HEK293 (cell line): ENCODE measurements around the gene PI16.
A peak's percentile ranks its signal among the peaks of the same experiment; 100 is the strongest.

Source experiments
- CTCF ChIA-PET: fragments of 350-600 bp; formaldehyde crosslinking; extraction: SDS; loops from one replicate; lab custom pipeline; 2021; ENCODE audit warnings: antibody characterized with exemption; lab: Yijun Ruan, JAX
- POLR2A ChIA-PET: fragments of 300-600 bp; formaldehyde crosslinking; extraction: SDS; loops from one replicate; lab custom pipeline; 2020; ENCODE audit warnings: antibody characterized with exemption, inconsistent platforms; lab: Yijun Ruan, JAX
- H3K27ac ChIP-seq: fragments of 200-500 bp; sonication (Bioruptor generic); 2 replicates; pipeline ENCODE4 v1.5.1; 2014; ENCODE audit warnings: low read depth, low read length, control low read depth, inconsistent platforms; ENCODE audit errors: extremely low read depth
- H3K36me3 ChIP-seq, 2 experiments: fragments of 200-500 bp in 1 of 2; sonication (Bioruptor generic) in 1 of 2; 1 replicate in 1 of 2; 2 replicates in 1 of 2; pipeline ENCODE4 v1.5.1; 2014 to 2017; ENCODE audit warnings: inconsistent platforms in 2 of 2, low read length in 2 of 2; ENCODE audit not compliant: control insufficient read depth in 2 of 2, insufficient read depth in 1 of 2
- H3K4me1 ChIP-seq: fragments of 200-500 bp; sonication (Bioruptor generic); 2 replicates; pipeline ENCODE4 v1.5.1; 2014; ENCODE audit warnings: mild to moderate bottlenecking, low read length, inconsistent platforms; ENCODE audit not compliant: control insufficient read depth, insufficient read depth
- H3K4me3 ChIP-seq: 2 replicates; pipeline ENCODE4 v1.5.1; 2011; ENCODE audit warnings: low read depth, mild to moderate bottlenecking, control low read depth, low read length, moderate library complexity
- H3K9me3 ChIP-seq: fragments of 200-500 bp; sonication (Bioruptor generic); 2 replicates; pipeline ENCODE4 v1.5.1; 2014; ENCODE audit warnings: low read depth, low read length, inconsistent platforms; ENCODE audit not compliant: control insufficient read depth, insufficient read depth
- EGR2 ChIP-seq: fragments of 450-650 bp; formaldehyde crosslinking; IDR thresholded peaks from 2 replicates; pipeline ENCODE4 v1.5.1; 2016; ENCODE audit warnings: low read depth, missing biosample characterization, missing genetic modification characterization
- FEZF1 ChIP-seq: fragments of 450-650 bp; formaldehyde crosslinking; IDR thresholded peaks from 2 replicates; pipeline ENCODE4 v1.5.1; 2016; ENCODE audit warnings: missing biosample characterization, missing genetic modification characterization
- KLF8 ChIP-seq: fragments of 450-650 bp; formaldehyde crosslinking; IDR thresholded peaks from 2 replicates; pipeline ENCODE4 v1.5.1; 2016; ENCODE audit warnings: missing biosample characterization, missing genetic modification characterization
- MYNN ChIP-seq: fragments of 450-650 bp; formaldehyde crosslinking; IDR thresholded peaks from 2 replicates; pipeline ENCODE4 v1.5.1; 2016; ENCODE audit warnings: missing biosample characterization, missing genetic modification characterization, borderline replicate concordance
- ZFHX2 ChIP-seq: fragments of 450-650 bp; formaldehyde crosslinking; conservative IDR thresholded peaks from 2 replicates; pipeline ENCODE4 v1.5.1; 2016; ENCODE audit warnings: missing biosample characterization, missing genetic modification characterization
- ZNF223 ChIP-seq: fragments of 450-650 bp; formaldehyde crosslinking; IDR thresholded peaks from 2 replicates; pipeline ENCODE4 v1.5.1; 2016; ENCODE audit warnings: missing biosample characterization, missing genetic modification characterization
- ZNF274 ChIP-seq, 2 experiments: fragments of 200-500 bp in 1 of 2; fragments of 450-650 bp in 1 of 2; sonication (Bioruptor generic) in 1 of 2; formaldehyde crosslinking in 1 of 2; IDR thresholded peaks; 2 replicates each; pipeline versions ENCODE4 v1.5.1 to v1.6.1; 2014 to 2016; ENCODE audit warnings: borderline replicate concordance in 1 of 2, inconsistent platforms in 1 of 2, low read length in 1 of 2, missing biosample characterization in 1 of 2, missing genetic modification characterization in 1 of 2
- ZNF426 ChIP-seq: fragments of 450-650 bp; formaldehyde crosslinking; IDR thresholded peaks from 2 replicates; pipeline ENCODE4 v1.5.1; 2017; ENCODE audit warnings: missing biosample characterization, missing genetic modification characterization, mild to moderate bottlenecking, inconsistent platforms, moderate library complexity
- ZNF585B ChIP-seq: fragments of 450-650 bp; formaldehyde crosslinking; IDR thresholded peaks from 2 replicates; pipeline ENCODE4 v1.5.1; 2016; ENCODE audit warnings: missing biosample characterization, missing genetic modification characterization
- ZNF677 ChIP-seq: fragments of 450-650 bp; IDR thresholded peaks from 2 replicates; pipeline ENCODE4 v1.5.0; 2018; ENCODE audit warnings: missing biosample characterization, mild to moderate bottlenecking, missing genetic modification characterization, moderate library complexity
- ZSCAN23 ChIP-seq: fragments of 450-650 bp; formaldehyde crosslinking; IDR thresholded peaks from 2 replicates; pipeline ENCODE4 v1.5.1; 2016; ENCODE audit warnings: missing biosample characterization, missing genetic modification characterization
- TF ChIP-seq, protein P1 (sequence below): fragments of 450-650 bp; formaldehyde crosslinking; IDR thresholded peaks from 2 replicates; pipeline ENCODE4 v1.5.1; 2016; ENCODE audit warnings: missing biosample characterization, missing genetic modification characterization
- TF ChIP-seq, protein P2 (sequence below): fragments of 450-650 bp; formaldehyde crosslinking; IDR thresholded peaks from 2 replicates; pipeline ENCODE4 v1.5.1; 2016; ENCODE audit warnings: missing biosample characterization, missing genetic modification characterization
- TF ChIP-seq, protein P3 (sequence below): sonication (generic); formaldehyde crosslinking; IDR thresholded peaks from 2 replicates; pipeline ENCODE4 v1.8.1; 2022; ENCODE audit warnings: mild to moderate bottlenecking, moderate library complexity, missing genetic modification reagents
- TF ChIP-seq, protein P4 (sequence below): fragments of 450-650 bp; formaldehyde crosslinking; IDR thresholded peaks from 2 replicates; pipeline ENCODE4 v1.5.1; 2016; ENCODE audit warnings: missing biosample characterization, missing genetic modification characterization

The PI16 gene

DNA sequence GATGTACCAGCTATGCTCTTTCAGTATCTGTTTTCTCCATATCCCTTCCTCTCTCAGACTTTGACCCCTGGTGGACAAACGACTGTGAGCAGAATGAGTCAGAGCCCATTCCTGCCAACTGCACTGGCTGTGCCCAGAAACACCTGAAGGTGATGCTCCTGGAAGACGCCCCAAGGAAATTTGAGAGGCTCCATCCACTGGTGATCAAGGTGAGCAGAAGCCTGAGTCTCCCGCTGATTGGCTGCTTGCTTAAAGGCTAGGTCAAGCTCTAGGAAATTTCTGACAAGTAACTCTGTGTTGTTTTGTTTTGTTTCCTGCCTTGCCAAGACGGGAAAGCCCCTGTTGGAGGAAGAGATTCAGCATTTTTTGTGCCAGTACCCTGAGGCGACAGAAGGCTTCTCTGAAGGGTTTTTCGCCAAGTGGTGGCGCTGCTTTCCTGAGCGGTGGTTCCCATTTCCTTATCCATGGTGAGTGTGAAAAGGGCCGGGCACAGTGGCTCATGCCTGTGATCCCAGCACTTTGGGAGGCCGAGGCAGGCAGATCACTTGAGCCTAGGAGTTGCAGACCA, 40.2 kb upstream of the PI16 start:
- TF ChIP-seq ZNF274 (IDR thresholded peaks at IDR 0.05; ENCODE audit: low read length) = no peak
- no peak for TF ChIP-seq ZNF274 (tag by site-specific recombination; IDR thresholded peaks at IDR 0.05; ENCODE audit: borderline replicate concordance)
- TF ChIP-seq, protein P1, sequence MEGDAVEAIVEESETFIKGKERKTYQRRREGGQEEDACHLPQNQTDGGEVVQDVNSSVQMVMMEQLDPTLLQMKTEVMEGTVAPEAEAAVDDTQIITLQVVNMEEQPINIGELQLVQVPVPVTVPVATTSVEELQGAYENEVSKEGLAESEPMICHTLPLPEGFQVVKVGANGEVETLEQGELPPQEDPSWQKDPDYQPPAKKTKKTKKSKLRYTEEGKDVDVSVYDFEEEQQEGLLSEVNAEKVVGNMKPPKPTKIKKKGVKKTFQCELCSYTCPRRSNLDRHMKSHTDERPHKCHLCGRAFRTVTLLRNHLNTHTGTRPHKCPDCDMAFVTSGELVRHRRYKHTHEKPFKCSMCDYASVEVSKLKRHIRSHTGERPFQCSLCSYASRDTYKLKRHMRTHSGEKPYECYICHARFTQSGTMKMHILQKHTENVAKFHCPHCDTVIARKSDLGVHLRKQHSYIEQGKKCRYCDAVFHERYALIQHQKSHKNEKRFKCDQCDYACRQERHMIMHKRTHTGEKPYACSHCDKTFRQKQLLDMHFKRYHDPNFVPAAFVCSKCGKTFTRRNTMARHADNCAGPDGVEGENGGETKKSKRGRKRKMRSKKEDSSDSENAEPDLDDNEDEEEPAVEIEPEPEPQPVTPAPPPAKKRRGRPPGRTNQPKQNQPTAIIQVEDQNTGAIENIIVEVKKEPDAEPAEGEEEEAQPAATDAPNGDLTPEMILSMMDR (tag by site-specific recombination) = 0 out of 2 replicates have a peak, but pooled peaks have one; percentile 11
- TF ChIP-seq, all 188 proteins: peak for 1
- POLR2A ChIA-PET = no interaction called here
- Histone ChIP-seq H3K4me1 (no peaks in the 10 kb centered on the region), H3K27ac (no peak overlapping the region), H3K9me3 (no peaks in the 10 kb centered on the region), H3K4me3 (no peak overlapping the region), H3K36me3 (peaks cover 0 to 73% of the 10 kb centered on the region in 2 experiments)
- CTCF ChIA-PET = interaction anchor here (0.5 to 4.1 kb wide), 9 partner anchors 9 to 149 kb away, joined by 3 to 19 read pairs (median 4); partner anchors contain the start of genes C6orf89 and MTCH1

DNA sequence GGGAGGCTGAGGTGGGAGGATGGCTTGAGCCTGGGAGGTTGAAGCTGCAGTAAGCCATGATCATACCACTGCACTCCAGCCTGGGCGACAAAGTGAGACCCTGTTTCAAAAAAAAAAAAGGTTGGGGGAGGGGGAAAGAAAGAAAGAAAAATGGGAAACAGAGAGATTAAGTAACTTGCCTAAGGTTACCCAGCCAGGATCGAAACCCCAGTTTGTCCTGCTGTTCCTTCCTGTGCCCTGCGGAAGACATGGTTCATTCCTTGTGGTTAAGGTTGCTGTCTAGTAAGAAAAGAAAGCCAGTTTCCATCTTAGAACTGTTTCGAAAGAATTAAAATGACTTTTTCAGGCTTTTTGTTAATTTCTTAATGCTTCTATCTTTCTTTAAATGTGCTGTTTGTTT, 38.9 kb upstream of the PI16 start:
- Histone ChIP-seq H3K27ac (no peak overlapping the region), H3K9me3 (no peaks in the 10 kb centered on the region), H3K4me3 (no peak overlapping the region), H3K4me1 (no peaks in the 10 kb centered on the region), H3K36me3 (peaks cover 0 to 85% of the 10 kb centered on the region in 2 experiments)
- POLR2A ChIA-PET = interaction anchor here (1.1 kb wide), 1 partner anchor 70 kb away, joined by 3 read pairs; the partner anchor contains the start of gene MTCH1
- TF ChIP-seq ZNF426 (tag by site-specific recombination) = no peak
- CTCF ChIA-PET = interaction anchor here (0.6 to 4.1 kb wide), 3 partner anchors 46 to 144 kb away, joined by 3 to 19 read pairs (median 5); no protein-coding TSS in a partner anchor

DNA sequence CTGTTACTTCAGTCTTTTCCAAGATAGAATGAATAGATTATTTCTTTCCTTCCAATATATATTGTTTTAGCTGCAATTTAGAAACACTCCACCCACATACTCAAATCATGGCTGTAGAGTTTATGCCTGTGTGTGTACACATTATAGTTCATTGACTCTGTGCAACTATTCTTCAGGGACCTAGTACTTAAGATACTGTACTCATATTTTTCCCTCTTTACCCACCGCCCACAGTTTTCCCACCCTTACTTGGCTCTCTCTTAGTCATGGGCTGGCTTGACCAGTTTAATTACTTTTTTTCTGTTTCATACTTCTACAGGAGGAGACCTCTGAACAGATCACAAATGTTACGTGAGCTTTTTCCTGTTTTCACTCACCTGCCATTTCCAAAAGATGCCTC, 38.4 kb upstream of the PI16 start:
- no peak overlapping the region for H3K4me3 ChIP-seq
- H3K4me1 ChIP-seq = no peaks in the 10 kb centered on the region
- TF ChIP-seq EGR2 (tag by site-specific recombination) = peak; percentile 59
- TF ChIP-seq ZFHX2 (tag by site-specific recombination) = peak; percentile 62
- TF ChIP-seq, protein P2, sequence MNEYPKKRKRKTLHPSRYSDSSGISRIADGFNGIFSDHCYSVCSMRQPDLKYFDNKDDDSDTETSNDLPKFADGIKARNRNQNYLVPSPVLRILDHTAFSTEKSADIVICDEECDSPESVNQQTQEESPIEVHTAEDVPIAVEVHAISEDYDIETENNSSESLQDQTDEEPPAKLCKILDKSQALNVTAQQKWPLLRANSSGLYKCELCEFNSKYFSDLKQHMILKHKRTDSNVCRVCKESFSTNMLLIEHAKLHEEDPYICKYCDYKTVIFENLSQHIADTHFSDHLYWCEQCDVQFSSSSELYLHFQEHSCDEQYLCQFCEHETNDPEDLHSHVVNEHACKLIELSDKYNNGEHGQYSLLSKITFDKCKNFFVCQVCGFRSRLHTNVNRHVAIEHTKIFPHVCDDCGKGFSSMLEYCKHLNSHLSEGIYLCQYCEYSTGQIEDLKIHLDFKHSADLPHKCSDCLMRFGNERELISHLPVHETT (tag by site-specific recombination) = no peak
- ChIA-PET POLR2A (no interaction called here), CTCF (interaction anchor here (1.0 to 4.1 kb wide), 2 partner anchors 45 to 101 kb away, joined by 5 to 19 read pairs; no protein-coding TSS in a partner anchor)
- no peaks in the 10 kb centered on the region for H3K9me3 ChIP-seq
- peaks cover 0 to 90% of the 10 kb centered on the region in 2 experiments for H3K36me3 ChIP-seq
- no peak overlapping the region for H3K27ac ChIP-seq

DNA sequence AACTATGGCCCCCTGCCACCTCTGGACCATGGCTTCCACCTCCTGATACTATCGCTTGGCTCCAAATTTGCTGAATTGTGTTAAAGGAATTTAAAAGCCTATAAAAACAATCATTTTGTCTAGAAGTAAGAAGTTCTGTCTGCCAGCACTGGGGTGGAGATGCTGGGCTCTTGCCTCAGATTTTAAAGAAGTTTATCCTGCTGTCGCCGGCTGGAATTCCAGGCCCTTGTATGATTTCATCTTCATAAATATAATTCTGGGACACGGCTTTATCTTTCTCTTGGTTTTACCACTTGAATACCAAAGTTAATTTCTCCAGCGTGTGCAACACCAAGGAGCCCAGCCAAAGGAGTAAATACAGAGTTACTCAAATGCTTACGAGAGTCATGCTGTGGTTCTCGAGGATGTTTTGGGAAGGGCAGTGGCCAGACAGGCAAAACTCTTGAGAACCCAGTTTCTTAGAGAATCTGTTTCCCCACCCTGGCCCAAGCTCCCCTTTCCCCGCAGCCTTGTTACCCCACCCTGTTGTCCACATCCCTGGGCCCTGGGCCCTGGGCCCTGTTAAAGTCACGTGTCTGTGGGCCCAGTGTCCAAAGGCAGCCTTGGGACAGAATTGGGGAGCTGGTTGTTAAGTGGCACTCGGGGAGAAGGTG, 36.9 kb upstream of the PI16 start:
- Histone ChIP-seq H3K4me3 (no peak overlapping the region), H3K9me3 (no peaks in the 10 kb centered on the region), H3K4me1 (no peaks in the 10 kb centered on the region), H3K36me3 (peaks cover 0 to 85% of the 10 kb centered on the region in 2 experiments), H3K27ac (no peak overlapping the region)
- ChIA-PET POLR2A (no interaction called here), CTCF (no interaction called here)
- TF ChIP-seq, protein P1 (tag by site-specific recombination) = no peak
- no peak for TF ChIP-seq ZNF677 (tag by site-specific recombination)
- TF ChIP-seq ZSCAN23 (tag by site-specific recombination) = no peak
- TF ChIP-seq, protein P3, sequence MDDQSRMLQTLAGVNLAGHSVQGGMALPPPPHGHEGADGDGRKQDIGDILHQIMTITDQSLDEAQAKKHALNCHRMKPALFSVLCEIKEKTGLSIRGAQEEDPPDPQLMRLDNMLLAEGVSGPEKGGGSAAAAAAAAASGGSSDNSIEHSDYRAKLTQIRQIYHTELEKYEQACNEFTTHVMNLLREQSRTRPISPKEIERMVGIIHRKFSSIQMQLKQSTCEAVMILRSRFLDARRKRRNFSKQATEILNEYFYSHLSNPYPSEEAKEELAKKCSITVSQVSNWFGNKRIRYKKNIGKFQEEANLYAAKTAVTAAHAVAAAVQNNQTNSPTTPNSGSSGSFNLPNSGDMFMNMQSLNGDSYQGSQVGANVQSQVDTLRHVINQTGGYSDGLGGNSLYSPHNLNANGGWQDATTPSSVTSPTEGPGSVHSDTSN (CRISPR knock-in tag) = no peak
- TF ChIP-seq, protein P4, sequence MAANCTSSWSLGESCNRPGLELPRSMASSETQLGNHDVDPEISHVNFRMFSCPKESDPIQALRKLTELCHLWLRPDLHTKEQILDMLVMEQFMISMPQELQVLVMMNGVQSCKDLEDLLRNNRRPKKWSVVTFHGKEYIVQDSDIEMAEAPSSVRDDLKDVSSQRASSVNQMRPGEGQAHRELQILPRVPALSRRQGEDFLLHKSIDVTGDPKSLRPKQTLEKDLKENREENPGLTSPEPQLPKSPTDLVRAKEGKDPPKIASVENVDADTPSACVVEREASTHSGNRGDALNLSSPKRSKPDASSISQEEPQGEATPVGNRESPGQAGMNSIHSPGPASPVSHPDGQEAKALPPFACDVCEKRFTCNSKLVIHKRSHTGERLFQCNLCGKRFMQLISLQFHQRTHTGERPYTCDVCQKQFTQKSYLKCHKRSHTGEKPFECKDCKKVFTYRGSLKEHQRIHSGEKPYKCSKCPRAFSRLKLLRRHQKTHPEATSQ (tag by site-specific recombination) = no peak
- no peak for TF ChIP-seq ZNF223 (tag by site-specific recombination)
- no peak for TF ChIP-seq KLF8
- no peak for TF ChIP-seq MYNN (tag by site-specific recombination)
- TF ChIP-seq FEZF1 (tag by site-specific recombination) = no peak
- TF ChIP-seq ZNF585B (tag by site-specific recombination) = no peak
